Measurements from ENCODE around the gene DNMT3B. TPM values are rescaled to one million over a fixed set of nuclear protein-coding genes. Genes with fewer than 3 reads are reported as not detected.

Gene DNMT3B
- polyA plus RNA-seq, 1 donor (not counting 4 experiments of a cell fraction or from before 2014, with no cell fraction given), result 1.1 TPM

GRCh38 chr20:32779500-32780211 is 17.5 kb downstream of the DNMT3B start:
- FAIRE-seq (no peak), DNase-seq (ENCODE audit: low read depth, low spot score) (no peak)
- H3K79me2 ChIP-seq (ENCODE audit: control insufficient read depth, insufficient read depth, low read length), result no peaks in the 10 kb centered on the region
- no peak overlapping the region for H3K9ac ChIP-seq (ENCODE audit: control insufficient read depth, extremely low read depth, insufficient read depth, low read length)
- no peaks in the 10 kb centered on the region for H3K36me3 ChIP-seq (ENCODE audit: control insufficient read depth in 2 of 2, extremely low read depth in 1 of 2, insufficient read depth in 2 of 2, low read length in 2 of 2)
- dilution Hi-C loops (cut with MboI; ENCODE audit: extremely low pct_ligation_motif_present, low sequenced_read_pairs), result no loop called here
- H3K27me3 ChIP-seq (ENCODE audit: control insufficient read depth, extremely low read depth, insufficient read depth, low read length), result no peaks in the 10 kb centered on the region
- H3K9me3 ChIP-seq (ENCODE audit: control insufficient read depth, low read depth, low read length), result no peaks in the 10 kb centered on the region
- H3K4me1 ChIP-seq (ENCODE audit: control insufficient read depth, extremely low read depth, insufficient read depth, low read length), result peaks cover 26% of the 10 kb centered on the region
- no peak overlapping the region for H3K27ac ChIP-seq (ENCODE audit: control insufficient read depth, insufficient read depth, low read length)
- no peak overlapping the region for H3K4me2 ChIP-seq (ENCODE audit: control insufficient read depth, extremely low read depth, insufficient read depth, low read depth, low read length)
- no peak overlapping the region for H3K4me3 ChIP-seq (ENCODE audit: control insufficient read depth in 2 of 3, extremely low read depth in 1 of 3, insufficient read depth in 2 of 3, low read depth in 1 of 3, low read length in 3 of 3)
- peaks cover 3% of the 10 kb centered on the region for H3K9me1 ChIP-seq (ENCODE audit: control insufficient read depth, extremely low read depth, insufficient read depth, low read length)
- TF ChIP-seq CTCF (optimal IDR thresholded peaks at IDR 0.05 in 1 of 3, IDR thresholded peaks at IDR 0.05 in 1 of 3, conservative IDR thresholded peaks at IDR 0.05 in 1 of 3; ENCODE audit: extremely low read depth in 1 of 3, insufficient read depth in 2 of 3, low read length in 3 of 3) (peak in 1 of 3 experiments; percentile 11), EZH2 (IDR thresholded peaks at IDR 0.05; ENCODE audit: low read length) (no peak)
- H4K20me1 ChIP-seq (ENCODE audit: control insufficient read depth, extremely low read depth, insufficient read depth, low read length), result no peaks in the 10 kb centered on the region
- H2AFZ ChIP-seq (ENCODE audit: control insufficient read depth, low read length), result no peak overlapping the region

DNA sequence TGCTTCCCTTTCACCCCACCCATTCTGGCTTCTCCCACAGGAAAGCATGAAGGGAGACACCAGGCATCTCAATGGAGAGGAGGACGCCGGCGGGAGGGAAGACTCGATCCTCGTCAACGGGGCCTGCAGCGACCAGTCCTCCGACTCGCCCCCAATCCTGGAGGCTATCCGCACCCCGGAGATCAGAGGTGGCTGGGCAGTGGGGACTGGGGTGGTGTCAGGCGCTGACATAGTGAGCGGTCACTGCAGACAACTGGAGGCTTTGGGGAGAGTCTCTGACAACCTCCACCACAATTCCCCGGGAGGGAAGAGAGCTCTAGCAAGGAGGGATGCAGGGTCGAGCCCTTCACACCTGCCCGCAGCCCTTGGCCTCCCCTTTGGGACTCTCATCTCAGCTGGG is 18.1 kb downstream of the DNMT3B start:
- Histone ChIP-seq H3K79me2 (ENCODE audit: control insufficient read depth, insufficient read depth, low read length) (no peaks in the 10 kb centered on the region), H3K4me3 (ENCODE audit: control insufficient read depth in 2 of 3, extremely low read depth in 1 of 3, insufficient read depth in 2 of 3, low read depth in 1 of 3, low read length in 3 of 3) (no peak overlapping the region), H3K9me3 (ENCODE audit: control insufficient read depth, low read depth, low read length) (no peaks in the 10 kb centered on the region), H3K4me2 (ENCODE audit: control insufficient read depth, extremely low read depth, insufficient read depth, low read depth, low read length) (no peak overlapping the region), H2AFZ (ENCODE audit: control insufficient read depth, low read length) (no peak overlapping the region), H3K9ac (ENCODE audit: control insufficient read depth, extremely low read depth, insufficient read depth, low read length) (no peak overlapping the region), H3K9me1 (ENCODE audit: control insufficient read depth, extremely low read depth, insufficient read depth, low read length) (peaks cover 3% of the 10 kb centered on the region), H3K27me3 (ENCODE audit: control insufficient read depth, extremely low read depth, insufficient read depth, low read length) (no peaks in the 10 kb centered on the region), H4K20me1 (ENCODE audit: control insufficient read depth, extremely low read depth, insufficient read depth, low read length) (no peaks in the 10 kb centered on the region), H3K4me1 (ENCODE audit: control insufficient read depth, extremely low read depth, insufficient read depth, low read length) (peaks cover 24% of the 10 kb centered on the region), H3K36me3 (ENCODE audit: control insufficient read depth in 2 of 2, extremely low read depth in 1 of 2, insufficient read depth in 2 of 2, low read length in 2 of 2) (no peaks in the 10 kb centered on the region), H3K27ac (ENCODE audit: control insufficient read depth, insufficient read depth, low read length) (no peak overlapping the region)
- no peak for DNase-seq (ENCODE audit: low read depth, low spot score)
- no peak for FAIRE-seq
- dilution Hi-C loops (cut with MboI; ENCODE audit: extremely low pct_ligation_motif_present, low sequenced_read_pairs), result no loop called here
- TF ChIP-seq EZH2 (IDR thresholded peaks at IDR 0.05; ENCODE audit: low read length) (no peak), CTCF (optimal IDR thresholded peaks at IDR 0.05 in 1 of 3, IDR thresholded peaks at IDR 0.05 in 1 of 3, conservative IDR thresholded peaks at IDR 0.05 in 1 of 3; ENCODE audit: extremely low read depth in 1 of 3, insufficient read depth in 2 of 3, low read length in 3 of 3) (no peak)
